GM23338 (cell line): ENCODE data around the gene LSM14A. TPM values are rescaled to one million over a fixed set of nuclear protein-coding genes. Genes with fewer than 3 reads are reported as not detected.

Experiments
- ATAC-seq: fragments of 200-7000 bp; cut with Tn5 transposase; 3 replicates; pipeline ENCODE4 v1.9.1; 2020
- DNase-seq: peaks from one replicate; pipeline ENCODE4 v3.0.0-alpha.2; 2015; ENCODE audit warnings: low spot score
- H2AFZ ChIP-seq: fragments of 200-600 bp; sonication (generic); 2 replicates; pipeline ENCODE4 v1.8.0; 2016; ENCODE audit warnings: antibody characterized with exemption, mild to moderate bottlenecking, moderate library complexity
- H3F3A ChIP-seq: fragments of 200-600 bp; sonication (generic); replicated peaks from 2 replicates; pipeline ENCODE4 v1.8.0; 2017; ENCODE audit warnings: antibody characterized with exemption, mixed run types, low read depth
- H3K27ac ChIP-seq: fragments of 200-600 bp; sonication (generic); 2 replicates; pipeline ENCODE4 v1.6.1; 2016; ENCODE audit warnings: low read depth
- H3K27me3 ChIP-seq: fragments of 200-600 bp; sonication (generic); 2 replicates; pipeline ENCODE4 v1.8.0; 2016; ENCODE audit warnings: mild to moderate bottlenecking, mixed run types, moderate library complexity; ENCODE audit not compliant: insufficient read depth
- H3K36me3 ChIP-seq: fragments of 200-600 bp; sonication (generic); 2 replicates; pipeline ENCODE4 v1.8.0; 2016; ENCODE audit warnings: mild to moderate bottlenecking; ENCODE audit not compliant: insufficient read depth
- H3K4me1 ChIP-seq: fragments of 200-600 bp; sonication (generic); 2 replicates; pipeline ENCODE4 v1.8.0; 2016; ENCODE audit warnings: mild to moderate bottlenecking, moderate library complexity; ENCODE audit not compliant: insufficient read depth
- H3K4me2 ChIP-seq: fragments of 200-600 bp; sonication (generic); 2 replicates; pipeline ENCODE4 v1.7.1; 2017; ENCODE audit warnings: mixed run types
- H3K4me3 ChIP-seq: fragments of 200-600 bp; sonication (generic); 2 replicates; pipeline ENCODE4 v1.6.1; 2016; ENCODE audit warnings: mixed run types
- H3K79me2 ChIP-seq: fragments of 200-600 bp; sonication (generic); replicated peaks from 2 replicates; pipeline ENCODE4 v1.8.0; 2017; ENCODE audit warnings: mild to moderate bottlenecking; ENCODE audit not compliant: insufficient read depth
- H3K9me2 ChIP-seq: fragments of 200-600 bp; sonication (generic); 2 replicates; pipeline ENCODE4 v1.8.0; 2017; ENCODE audit not compliant: insufficient read depth
- H4K20me1 ChIP-seq: fragments of 200-600 bp; sonication (generic); replicated peaks from 2 replicates; pipeline ENCODE4 v1.8.0; 2017; ENCODE audit warnings: mild to moderate bottlenecking; ENCODE audit not compliant: insufficient read depth
- H3K27ac Mint-ChIP-seq: 2 replicates; pipeline ENCODE4 v1.8.0; 2020; ENCODE audit warnings: inconsistent platforms, mild to moderate bottlenecking, moderate library complexity, mixed read lengths
- H3K27me3 Mint-ChIP-seq: 3 replicates; pipeline ENCODE4 v1.8.0; 2022; ENCODE audit warnings: low read depth, mild to moderate bottlenecking, moderate library complexity, mixed read lengths, inconsistent platforms; ENCODE audit not compliant: insufficient read depth, poor library complexity
- H3K36me3 Mint-ChIP-seq: 3 replicates; pipeline ENCODE4 v1.8.0; 2021; ENCODE audit warnings: low read depth, mild to moderate bottlenecking, inconsistent platforms, moderate library complexity, mixed read lengths
- H3K4me1 Mint-ChIP-seq: 3 replicates; pipeline ENCODE4 v1.8.0; 2020; ENCODE audit warnings: mild to moderate bottlenecking, inconsistent platforms, mixed read lengths
- H3K4me3 Mint-ChIP-seq: 3 replicates; pipeline ENCODE4 v1.8.0; 2021; ENCODE audit warnings: moderate library complexity, mild to moderate bottlenecking, inconsistent platforms, mixed read lengths
- H3K9me3 Mint-ChIP-seq: 3 replicates; pipeline ENCODE4 v1.8.0; 2020; ENCODE audit warnings: moderate library complexity, mild to moderate bottlenecking, inconsistent platforms, mixed read lengths
- CREB1 ChIP-seq: fragments of 250-450 bp; sonication (Bioruptor Pico); IDR thresholded peaks from 2 replicates; pipeline ENCODE4 v1.5.0; 2020; ENCODE audit warnings: low read depth, mild to moderate bottlenecking, moderate library complexity
- EZH2 ChIP-seq: fragments of 200-600 bp; sonication (generic); IDR thresholded peaks from one replicate; pipeline ENCODE4 v1.8.0; 2017; ENCODE audit warnings: antibody characterized with exemption, mild to moderate bottlenecking, low read depth; ENCODE audit not compliant: unreplicated experiment
- EZH2phosphoT487 ChIP-seq: fragments of 200-600 bp; sonication (generic); IDR thresholded peaks from one replicate; pipeline ENCODE4 v1.8.1; 2018; ENCODE audit warnings: antibody characterized with exemption; ENCODE audit not compliant: unreplicated experiment
- JUNB ChIP-seq: IDR thresholded peaks from one replicate; pipeline ENCODE4 v1.6.1; 2016; ENCODE audit warnings: antibody characterized with exemption; ENCODE audit not compliant: unreplicated experiment
- NANOG ChIP-seq: IDR thresholded peaks from 2 replicates; pipeline ENCODE4 v1.6.1; 2016; ENCODE audit warnings: antibody characterized with exemption, borderline replicate concordance
- POLR2AphosphoS5 ChIP-seq: IDR thresholded peaks from 2 replicates; pipeline ENCODE4 v1.6.1; 2016; ENCODE audit warnings: antibody characterized with exemption, low read depth
- STAT1 ChIP-seq: IDR thresholded peaks from one replicate; pipeline ENCODE4 v1.6.1; 2016; ENCODE audit warnings: antibody characterized with exemption; ENCODE audit not compliant: unreplicated experiment
- ZNF114 ChIP-seq: fragments of 250-450 bp; sonication (Bioruptor Pico); IDR thresholded peaks from 2 replicates; pipeline ENCODE4 v1.5.0; 2020; ENCODE audit warnings: mild to moderate bottlenecking, moderate library complexity
- ZNF331 ChIP-seq: fragments of 250-450 bp; sonication (Bioruptor Pico); IDR thresholded peaks from 2 replicates; pipeline ENCODE4 v1.5.0; 2020; ENCODE audit warnings: low read depth, mild to moderate bottlenecking, moderate library complexity
- polyA plus RNA-seq: library from polyadenylated mRNA; unstranded; fragments of >200 nt; fragmentation: Nextera tagmentation; extraction: Ambion mirVana; gene quantifications from 2 replicates; pipeline ENCODE4 v1.2.1, GENCODE V29; 2016
- total RNA-seq: library from RNA; depleted of rRNA; stranded (reverse); fragments of >200 nt; shearing (Covaris generic); gene quantifications from 2 replicates; pipeline ENCODE4 v1.2.3, GENCODE V29; 2014
- TF ChIP-seq, protein P1 (sequence below): fragments of 250-450 bp; sonication (Bioruptor Pico); IDR thresholded peaks from 2 replicates; pipeline ENCODE4 v1.5.0; 2020; ENCODE audit warnings: mild to moderate bottlenecking, moderate library complexity
- TF ChIP-seq, protein P2 (sequence below), 2 experiments: fragments of 200-600 bp in 1 of 2; sonication (generic) in 1 of 2; conservative IDR thresholded peaks; 2 replicates each; pipeline versions ENCODE4 v1.5.1 to v1.6.1; 2016 to 2017; ENCODE audit warnings: antibody characterized with exemption in 2 of 2, low read depth in 2 of 2, mild to moderate bottlenecking in 2 of 2, moderate library complexity in 1 of 2
- TF ChIP-seq, protein P3 (sequence below): IDR thresholded peaks from 2 replicates; pipeline ENCODE4 v1.6.1; 2016; ENCODE audit warnings: antibody characterized with exemption
- TF ChIP-seq, protein P4 (sequence below): IDR thresholded peaks from one replicate; pipeline ENCODE4 v1.6.1; 2018; ENCODE audit warnings: antibody characterized with exemption; ENCODE audit not compliant: unreplicated experiment

Gene LSM14A
- total and polyA plus RNA-seq, 2 experiments from 2014 or later = 109 to 166 TPM

DNA sequence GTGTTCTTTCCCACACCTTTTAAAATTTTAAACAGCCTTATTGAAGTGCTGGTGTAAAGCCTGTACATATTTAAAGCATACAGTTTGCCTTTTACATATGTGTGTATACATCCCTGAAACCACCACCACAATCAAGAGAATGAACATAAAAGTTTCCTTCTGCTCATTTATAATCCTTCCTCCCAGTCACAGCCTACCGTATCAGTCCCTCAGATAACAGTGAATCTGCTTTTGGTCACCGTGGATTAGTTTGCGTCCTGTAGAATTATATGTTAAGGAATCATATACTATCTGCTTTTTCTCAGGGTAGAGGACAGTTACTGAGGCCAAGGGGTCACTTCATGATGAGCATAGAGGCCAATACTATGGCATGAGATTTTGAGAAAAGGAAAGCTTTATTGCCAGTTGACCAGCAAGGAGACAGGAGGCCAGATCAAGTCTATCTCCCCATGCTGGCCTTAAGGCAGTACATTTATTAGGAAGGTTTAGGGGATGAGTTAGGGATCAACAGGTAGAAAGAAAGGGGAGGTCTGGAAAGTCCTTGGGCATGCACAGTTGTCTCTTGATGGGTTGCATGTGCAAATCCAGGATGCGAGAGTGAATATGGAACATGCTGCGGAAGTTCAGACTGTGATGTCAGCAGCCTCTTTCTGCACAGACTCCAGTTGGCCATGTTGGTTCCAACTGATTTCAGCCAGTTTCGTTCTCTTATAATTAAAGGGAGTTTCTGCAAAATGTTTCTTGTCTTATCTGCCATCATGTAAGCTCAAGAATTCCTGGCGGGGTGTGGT, 36.3 kb upstream of the LSM14A start:
- Histone ChIP-seq H3K79me2 (no peaks in the 10 kb centered on the region), H3K27ac (no peak overlapping the region), H3K4me1 (peaks cover 3% of the 10 kb centered on the region; the same call in 1 of the 2 replicates), H4K20me1 (no peaks in the 10 kb centered on the region), H3K36me3 (no peaks in the 10 kb centered on the region), H2AFZ (no peak overlapping the region), H3F3A (peaks cover 7% of the 10 kb centered on the region; the same call in 1 of the 2 replicates), H3K9me2 (no peaks in the 10 kb centered on the region), H3K4me3 (no peak overlapping the region), H3K4me2 (no peak overlapping the region), H3K27me3 (no peaks in the 10 kb centered on the region)
- ATAC-seq (no peak), DNase-seq (no peak)
- TF ChIP-seq ZNF114 (no peak), POLR2AphosphoS5 (no peak), ZNF331 (CRISPR knock-in tag) (no peak), NANOG (no peak), CREB1 (CRISPR knock-in tag) (no peak), EZH2 (no peak), JUNB (no peak), EZH2phosphoT487 (no peak), STAT1 (no peak)
- TF ChIP-seq, protein P1, sequence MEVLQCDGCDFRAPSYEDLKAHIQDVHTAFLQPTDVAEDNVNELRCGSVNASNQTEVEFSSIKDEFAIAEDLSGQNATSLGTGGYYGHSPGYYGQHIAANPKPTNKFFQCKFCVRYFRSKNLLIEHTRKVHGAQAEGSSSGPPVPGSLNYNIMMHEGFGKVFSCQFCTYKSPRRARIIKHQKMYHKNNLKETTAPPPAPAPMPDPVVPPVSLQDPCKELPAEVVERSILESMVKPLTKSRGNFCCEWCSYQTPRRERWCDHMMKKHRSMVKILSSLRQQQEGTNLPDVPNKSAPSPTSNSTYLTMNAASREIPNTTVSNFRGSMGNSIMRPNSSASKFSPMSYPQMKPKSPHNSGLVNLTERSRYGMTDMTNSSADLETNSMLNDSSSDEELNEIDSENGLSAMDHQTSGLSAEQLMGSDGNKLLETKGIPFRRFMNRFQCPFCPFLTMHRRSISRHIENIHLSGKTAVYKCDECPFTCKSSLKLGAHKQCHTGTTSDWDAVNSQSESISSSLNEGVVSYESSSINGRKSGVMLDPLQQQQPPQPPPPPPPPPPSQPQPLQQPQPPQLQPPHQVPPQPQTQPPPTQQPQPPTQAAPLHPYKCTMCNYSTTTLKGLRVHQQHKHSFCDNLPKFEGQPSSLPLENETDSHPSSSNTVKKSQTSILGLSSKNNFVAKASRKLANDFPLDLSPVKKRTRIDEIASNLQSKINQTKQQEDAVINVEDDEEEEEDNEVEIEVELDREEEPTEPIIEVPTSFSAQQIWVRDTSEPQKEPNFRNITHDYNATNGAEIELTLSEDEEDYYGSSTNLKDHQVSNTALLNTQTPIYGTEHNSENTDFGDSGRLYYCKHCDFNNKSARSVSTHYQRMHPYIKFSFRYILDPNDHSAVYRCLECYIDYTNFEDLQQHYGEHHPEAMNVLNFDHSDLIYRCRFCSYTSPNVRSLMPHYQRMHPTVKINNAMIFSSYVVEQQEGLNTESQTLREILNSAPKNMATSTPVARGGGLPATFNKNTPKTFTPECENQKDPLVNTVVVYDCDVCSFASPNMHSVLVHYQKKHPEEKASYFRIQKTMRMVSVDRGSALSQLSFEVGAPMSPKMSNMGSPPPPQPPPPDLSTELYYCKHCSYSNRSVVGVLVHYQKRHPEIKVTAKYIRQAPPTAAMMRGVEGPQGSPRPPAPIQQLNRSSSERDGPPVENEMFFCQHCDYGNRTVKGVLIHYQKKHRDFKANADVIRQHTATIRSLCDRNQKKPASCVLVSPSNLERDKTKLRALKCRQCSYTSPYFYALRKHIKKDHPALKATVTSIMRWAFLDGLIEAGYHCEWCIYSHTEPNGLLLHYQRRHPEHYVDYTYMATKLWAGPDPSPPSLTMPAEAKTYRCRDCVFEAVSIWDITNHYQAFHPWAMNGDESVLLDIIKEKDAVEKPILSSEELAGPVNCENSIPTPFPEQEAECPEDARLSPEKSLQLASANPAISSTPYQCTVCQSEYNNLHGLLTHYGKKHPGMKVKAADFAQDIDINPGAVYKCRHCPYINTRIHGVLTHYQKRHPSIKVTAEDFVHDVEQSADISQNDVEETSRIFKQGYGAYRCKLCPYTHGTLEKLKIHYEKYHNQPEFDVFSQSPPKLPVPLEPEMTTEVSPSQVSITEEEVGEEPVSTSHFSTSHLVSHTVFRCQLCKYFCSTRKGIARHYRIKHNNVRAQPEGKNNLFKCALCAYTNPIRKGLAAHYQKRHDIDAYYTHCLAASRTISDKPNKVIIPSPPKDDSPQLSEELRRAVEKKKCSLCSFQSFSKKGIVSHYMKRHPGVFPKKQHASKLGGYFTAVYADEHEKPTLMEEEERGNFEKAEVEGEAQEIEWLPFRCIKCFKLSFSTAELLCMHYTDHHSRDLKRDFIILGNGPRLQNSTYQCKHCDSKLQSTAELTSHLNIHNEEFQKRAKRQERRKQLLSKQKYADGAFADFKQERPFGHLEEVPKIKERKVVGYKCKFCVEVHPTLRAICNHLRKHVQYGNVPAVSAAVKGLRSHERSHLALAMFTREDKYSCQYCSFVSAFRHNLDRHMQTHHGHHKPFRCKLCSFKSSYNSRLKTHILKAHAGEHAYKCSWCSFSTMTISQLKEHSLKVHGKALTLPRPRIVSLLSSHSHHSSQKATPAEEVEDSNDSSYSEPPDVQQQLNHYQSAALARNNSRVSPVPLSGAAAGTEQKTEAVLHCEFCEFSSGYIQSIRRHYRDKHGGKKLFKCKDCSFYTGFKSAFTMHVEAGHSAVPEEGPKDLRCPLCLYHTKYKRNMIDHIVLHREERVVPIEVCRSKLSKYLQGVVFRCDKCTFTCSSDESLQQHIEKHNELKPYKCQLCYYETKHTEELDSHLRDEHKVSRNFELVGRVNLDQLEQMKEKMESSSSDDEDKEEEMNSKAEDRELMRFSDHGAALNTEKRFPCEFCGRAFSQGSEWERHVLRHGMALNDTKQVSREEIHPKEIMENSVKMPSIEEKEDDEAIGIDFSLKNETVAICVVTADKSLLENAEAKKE = no peak
- TF ChIP-seq, protein P2, sequence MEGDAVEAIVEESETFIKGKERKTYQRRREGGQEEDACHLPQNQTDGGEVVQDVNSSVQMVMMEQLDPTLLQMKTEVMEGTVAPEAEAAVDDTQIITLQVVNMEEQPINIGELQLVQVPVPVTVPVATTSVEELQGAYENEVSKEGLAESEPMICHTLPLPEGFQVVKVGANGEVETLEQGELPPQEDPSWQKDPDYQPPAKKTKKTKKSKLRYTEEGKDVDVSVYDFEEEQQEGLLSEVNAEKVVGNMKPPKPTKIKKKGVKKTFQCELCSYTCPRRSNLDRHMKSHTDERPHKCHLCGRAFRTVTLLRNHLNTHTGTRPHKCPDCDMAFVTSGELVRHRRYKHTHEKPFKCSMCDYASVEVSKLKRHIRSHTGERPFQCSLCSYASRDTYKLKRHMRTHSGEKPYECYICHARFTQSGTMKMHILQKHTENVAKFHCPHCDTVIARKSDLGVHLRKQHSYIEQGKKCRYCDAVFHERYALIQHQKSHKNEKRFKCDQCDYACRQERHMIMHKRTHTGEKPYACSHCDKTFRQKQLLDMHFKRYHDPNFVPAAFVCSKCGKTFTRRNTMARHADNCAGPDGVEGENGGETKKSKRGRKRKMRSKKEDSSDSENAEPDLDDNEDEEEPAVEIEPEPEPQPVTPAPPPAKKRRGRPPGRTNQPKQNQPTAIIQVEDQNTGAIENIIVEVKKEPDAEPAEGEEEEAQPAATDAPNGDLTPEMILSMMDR (conservative IDR thresholded peaks at IDR 0.05; ENCODE audit: low read depth in 2 of 2) = no peak
- TF ChIP-seq, protein P3, sequence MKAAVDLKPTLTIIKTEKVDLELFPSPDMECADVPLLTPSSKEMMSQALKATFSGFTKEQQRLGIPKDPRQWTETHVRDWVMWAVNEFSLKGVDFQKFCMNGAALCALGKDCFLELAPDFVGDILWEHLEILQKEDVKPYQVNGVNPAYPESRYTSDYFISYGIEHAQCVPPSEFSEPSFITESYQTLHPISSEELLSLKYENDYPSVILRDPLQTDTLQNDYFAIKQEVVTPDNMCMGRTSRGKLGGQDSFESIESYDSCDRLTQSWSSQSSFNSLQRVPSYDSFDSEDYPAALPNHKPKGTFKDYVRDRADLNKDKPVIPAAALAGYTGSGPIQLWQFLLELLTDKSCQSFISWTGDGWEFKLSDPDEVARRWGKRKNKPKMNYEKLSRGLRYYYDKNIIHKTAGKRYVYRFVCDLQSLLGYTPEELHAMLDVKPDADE = no peak
- TF ChIP-seq, protein P4, sequence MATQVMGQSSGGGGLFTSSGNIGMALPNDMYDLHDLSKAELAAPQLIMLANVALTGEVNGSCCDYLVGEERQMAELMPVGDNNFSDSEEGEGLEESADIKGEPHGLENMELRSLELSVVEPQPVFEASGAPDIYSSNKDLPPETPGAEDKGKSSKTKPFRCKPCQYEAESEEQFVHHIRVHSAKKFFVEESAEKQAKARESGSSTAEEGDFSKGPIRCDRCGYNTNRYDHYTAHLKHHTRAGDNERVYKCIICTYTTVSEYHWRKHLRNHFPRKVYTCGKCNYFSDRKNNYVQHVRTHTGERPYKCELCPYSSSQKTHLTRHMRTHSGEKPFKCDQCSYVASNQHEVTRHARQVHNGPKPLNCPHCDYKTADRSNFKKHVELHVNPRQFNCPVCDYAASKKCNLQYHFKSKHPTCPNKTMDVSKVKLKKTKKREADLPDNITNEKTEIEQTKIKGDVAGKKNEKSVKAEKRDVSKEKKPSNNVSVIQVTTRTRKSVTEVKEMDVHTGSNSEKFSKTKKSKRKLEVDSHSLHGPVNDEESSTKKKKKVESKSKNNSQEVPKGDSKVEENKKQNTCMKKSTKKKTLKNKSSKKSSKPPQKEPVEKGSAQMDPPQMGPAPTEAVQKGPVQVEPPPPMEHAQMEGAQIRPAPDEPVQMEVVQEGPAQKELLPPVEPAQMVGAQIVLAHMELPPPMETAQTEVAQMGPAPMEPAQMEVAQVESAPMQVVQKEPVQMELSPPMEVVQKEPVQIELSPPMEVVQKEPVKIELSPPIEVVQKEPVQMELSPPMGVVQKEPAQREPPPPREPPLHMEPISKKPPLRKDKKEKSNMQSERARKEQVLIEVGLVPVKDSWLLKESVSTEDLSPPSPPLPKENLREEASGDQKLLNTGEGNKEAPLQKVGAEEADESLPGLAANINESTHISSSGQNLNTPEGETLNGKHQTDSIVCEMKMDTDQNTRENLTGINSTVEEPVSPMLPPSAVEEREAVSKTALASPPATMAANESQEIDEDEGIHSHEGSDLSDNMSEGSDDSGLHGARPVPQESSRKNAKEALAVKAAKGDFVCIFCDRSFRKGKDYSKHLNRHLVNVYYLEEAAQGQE = no peak
- peak overlapping the region; percentile 92; the same call in 1 of the 3 replicates for H3K4me3 Mint-ChIP-seq
- peaks cover 3% of the 10 kb centered on the region; the same call in 1 of the 3 replicates for H3K9me3 Mint-ChIP-seq
- H3K27me3 Mint-ChIP-seq = peaks cover 5% of the 10 kb centered on the region
- H3K27ac Mint-ChIP-seq = no peak overlapping the region
- peaks cover 2% of the 10 kb centered on the region; the same call in 1 of the 3 replicates for H3K4me1 Mint-ChIP-seq
- H3K36me3 Mint-ChIP-seq = no peaks in the 10 kb centered on the region
